ENCODE data around the gene EPB42. TPM values are rescaled to one million over a fixed set of nuclear protein-coding genes. Genes with fewer than 3 reads are reported as not detected.
A peak's percentile ranks its signal among the peaks of the same experiment; 100 is the strongest.

The EPB42 gene
- total and polyA plus RNA-seq, 2 donors (not counting 1 experiment from before 2014, with no cell fraction given): not detected

- peaks cover 21 to 32% of the 10 kb centered on the region in 2 donors for H3K4me1 ChIP-seq (ENCODE audit: control insufficient read depth in 2 of 2, insufficient read depth in 2 of 2, low read length in 2 of 2)
- peaks cover 29% of the 10 kb centered on the region for H4K20me1 ChIP-seq (ENCODE audit: control insufficient read depth, insufficient read depth, low read length, poor library complexity, severe bottlenecking)
- Mint-ChIP-seq H3K27me3 (no peaks in the 10 kb centered on the region), H3K4me3 (peak within 1 kb of the TSS; percentile 99), H3K27ac (peak within 1 kb of the TSS; percentile 98), H3K9me3 (ENCODE audit: insufficient read depth) (no peaks in the 10 kb centered on the region), H3K4me1 (peaks cover 38% of the 10 kb centered on the region)
- no peaks in the 10 kb centered on the region for H3K27me3 ChIP-seq (replicated peaks in 1 of 4; ENCODE audit: control extremely low read depth in 1 of 4, control insufficient read depth in 3 of 4, insufficient read depth in 4 of 4, low read length in 3 of 4)
- CTCF ChIA-PET: interaction anchor here (1.0 to 1.7 kb wide), 4 partner anchors 12 to 100 kb away, joined by 3 to 8 read pairs (median 5); no protein-coding TSS in a partner anchor
- peak within 1 kb of the TSS; percentile 91 for H3K4me2 ChIP-seq (replicated peaks; ENCODE audit: low read depth, low read length, poor library complexity, severe bottlenecking)
- ATAC-seq (ENCODE audit: low read depth) (peak; percentile 93), DNase-seq (peak; percentile 92)
- intact Hi-C loops (cut with micrococcal nuclease): loop anchor here (1.0 to 10.0 kb wide), 6 partner anchors 19 to 448 kb away; partner anchors contain the start of genes CDAN1, MAP1A, TMEM62 and TTBK2
- peak; percentile 67 for TF ChIP-seq CTCF (IDR thresholded peaks at IDR 0.05)
- no peak for TF ChIP-seq EZH2 (IDR thresholded peaks at IDR 0.05; ENCODE audit: borderline replicate concordance, insufficient read depth, low read depth, low read length, poor library complexity, severe bottlenecking)
- WGBS (ENCODE audit: insufficient coverage): under 1% methylated on average over 55 of the region's 69 CpGs
- H3K36me3 ChIP-seq (replicated peaks in 1 of 2; ENCODE audit: control extremely low read depth in 1 of 2, control insufficient read depth in 1 of 2, extremely low read depth in 1 of 2, insufficient read depth in 2 of 2, low read length in 1 of 2): peaks cover 8 to 27% of the 10 kb centered on the region in 2 experiments
- H3K27ac ChIP-seq (ENCODE audit: low read length in 2 of 2): peak within 1 kb of the TSS; percentile 87 to 94
- H2AFZ ChIP-seq (ENCODE audit: insufficient read depth, low read depth, low read length, poor library complexity, severe bottlenecking): peak within 1 kb of the TSS; percentile 78
- H3K79me2 ChIP-seq (ENCODE audit: control insufficient read depth, insufficient read depth, low read length): peaks cover 39% of the 10 kb centered on the region
- peak within 1 kb of the TSS; percentile 94 for H3K9ac ChIP-seq (ENCODE audit: low read length)
- no peaks in the 10 kb centered on the region for H3K9me3 ChIP-seq (ENCODE audit: control extremely low read depth in 1 of 3, control insufficient read depth in 2 of 3, insufficient read depth in 1 of 3, low read length in 2 of 3)
- POLR2A ChIA-PET: interaction anchor here (0.8 to 1.7 kb wide), 2 partner anchors 100 to 178 kb away, joined by 3 to 5 read pairs; no protein-coding TSS in a partner anchor
- peak within 1 kb of the TSS; percentile 43 to 94 (median 75) for H3K4me3 ChIP-seq (ENCODE audit: control extremely low read depth in 1 of 5, extremely low read depth in 1 of 5, insufficient read depth in 1 of 5, low read depth in 2 of 5, low read length in 4 of 5)
These were observed 35.4 kb downstream of the EPB42 start, which contains the start of gene CCNDBP1 for GRCh38 chr15:43185157-43186002. CCNDBP1 (plus strand) TSS chr15:43185403; CDS start chr15:43185499, 96 bp downstream.
